Measurements from ENCODE around the gene MRPL52. TPM values are rescaled to one million over a fixed set of nuclear protein-coding genes. Genes with fewer than 3 reads are reported as not detected.
"Not testable (repeated sequence)": the region's sequence is repeated elsewhere in the genome, so short reads cannot be mapped to it uniquely, and the experiment has no call there.

Gene MRPL52
- total RNA-seq, 2 donors from 2014 or later: 54.5 to 195 TPM

DNA sequence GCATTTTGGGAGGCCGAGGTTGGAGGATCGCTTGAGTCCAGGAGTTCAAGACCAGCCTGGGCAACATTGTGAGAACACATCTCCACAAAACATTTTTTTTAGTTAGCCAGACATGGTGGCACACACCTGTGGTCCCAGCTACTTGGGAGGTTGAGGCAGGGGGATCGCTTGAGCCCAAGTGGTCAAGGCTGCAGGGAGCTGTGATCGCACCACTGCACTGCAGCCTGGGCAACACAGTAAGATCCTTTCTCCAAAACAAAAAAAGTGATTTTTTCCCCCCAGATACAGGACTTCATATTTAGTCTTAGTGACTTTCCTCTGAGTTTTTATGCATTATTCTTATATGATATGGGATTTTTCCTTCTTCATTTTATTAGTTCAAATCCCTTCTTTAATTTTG is 43.0 kb upstream of the MRPL52 start:
- no peak for TF ChIP-seq POLR2AphosphoS5 (IDR thresholded peaks at IDR 0.05)
- no peak for TF ChIP-seq POLR2A (IDR thresholded peaks at IDR 0.05)
- TF ChIP-seq, protein P1, sequence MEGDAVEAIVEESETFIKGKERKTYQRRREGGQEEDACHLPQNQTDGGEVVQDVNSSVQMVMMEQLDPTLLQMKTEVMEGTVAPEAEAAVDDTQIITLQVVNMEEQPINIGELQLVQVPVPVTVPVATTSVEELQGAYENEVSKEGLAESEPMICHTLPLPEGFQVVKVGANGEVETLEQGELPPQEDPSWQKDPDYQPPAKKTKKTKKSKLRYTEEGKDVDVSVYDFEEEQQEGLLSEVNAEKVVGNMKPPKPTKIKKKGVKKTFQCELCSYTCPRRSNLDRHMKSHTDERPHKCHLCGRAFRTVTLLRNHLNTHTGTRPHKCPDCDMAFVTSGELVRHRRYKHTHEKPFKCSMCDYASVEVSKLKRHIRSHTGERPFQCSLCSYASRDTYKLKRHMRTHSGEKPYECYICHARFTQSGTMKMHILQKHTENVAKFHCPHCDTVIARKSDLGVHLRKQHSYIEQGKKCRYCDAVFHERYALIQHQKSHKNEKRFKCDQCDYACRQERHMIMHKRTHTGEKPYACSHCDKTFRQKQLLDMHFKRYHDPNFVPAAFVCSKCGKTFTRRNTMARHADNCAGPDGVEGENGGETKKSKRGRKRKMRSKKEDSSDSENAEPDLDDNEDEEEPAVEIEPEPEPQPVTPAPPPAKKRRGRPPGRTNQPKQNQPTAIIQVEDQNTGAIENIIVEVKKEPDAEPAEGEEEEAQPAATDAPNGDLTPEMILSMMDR (IDR thresholded peaks at IDR 0.05): no peak
- Histone ChIP-seq H3K9me3 (no peaks in the 10 kb centered on the region), H3K27ac (no peak overlapping the region), H3K36me3 (no peaks in the 10 kb centered on the region), H3K4me1 (replicated peaks) (no peaks in the 10 kb centered on the region), H3K27me3 (replicated peaks; ENCODE audit: insufficient read depth) (no peaks in the 10 kb centered on the region), H3K4me3 (no peak overlapping the region)
- intact Hi-C loops (cut with DNase I): no loop called here
- 90% methylated on average over 4 of the region's 4 CpGs for WGBS
- no peak for DNase-seq (ENCODE audit: low spot score)

DNA sequence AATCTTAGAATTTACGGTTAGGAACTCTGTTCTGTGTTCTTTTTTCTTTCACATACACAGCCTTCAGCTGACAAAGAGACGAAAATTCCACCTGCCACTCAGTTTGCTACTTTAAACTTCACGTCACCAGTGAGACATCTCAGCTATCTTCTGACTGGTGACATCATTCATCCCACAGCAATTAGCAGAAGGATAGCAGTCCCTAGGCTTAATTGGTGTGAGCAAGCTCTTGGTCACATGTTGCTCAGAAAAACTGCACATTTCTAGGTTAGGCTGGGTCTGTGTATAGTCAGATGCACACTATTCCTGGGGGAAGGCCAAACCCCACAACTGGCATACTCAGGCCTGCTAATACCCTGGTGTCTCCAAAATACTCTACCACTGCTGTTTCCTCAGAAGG is 38.4 kb upstream of the MRPL52 start:
- no peak for TF ChIP-seq POLR2AphosphoS5 (IDR thresholded peaks at IDR 0.05)
- TF ChIP-seq POLR2A (IDR thresholded peaks at IDR 0.05): no peak
- TF ChIP-seq, protein P1 (IDR thresholded peaks at IDR 0.05): no peak
- Histone ChIP-seq H3K27me3 (replicated peaks; ENCODE audit: insufficient read depth) (no peaks in the 10 kb centered on the region), H3K4me1 (replicated peaks) (no peaks in the 10 kb centered on the region), H3K27ac (no peak overlapping the region), H3K9me3 (no peaks in the 10 kb centered on the region), H3K36me3 (no peaks in the 10 kb centered on the region), H3K4me3 (no peak overlapping the region)
- DNase-seq (ENCODE audit: low spot score): no peak
- intact Hi-C loops (cut with DNase I): no loop called here
- 15% methylated on average over 3 of the region's 3 CpGs for WGBS

DNA sequence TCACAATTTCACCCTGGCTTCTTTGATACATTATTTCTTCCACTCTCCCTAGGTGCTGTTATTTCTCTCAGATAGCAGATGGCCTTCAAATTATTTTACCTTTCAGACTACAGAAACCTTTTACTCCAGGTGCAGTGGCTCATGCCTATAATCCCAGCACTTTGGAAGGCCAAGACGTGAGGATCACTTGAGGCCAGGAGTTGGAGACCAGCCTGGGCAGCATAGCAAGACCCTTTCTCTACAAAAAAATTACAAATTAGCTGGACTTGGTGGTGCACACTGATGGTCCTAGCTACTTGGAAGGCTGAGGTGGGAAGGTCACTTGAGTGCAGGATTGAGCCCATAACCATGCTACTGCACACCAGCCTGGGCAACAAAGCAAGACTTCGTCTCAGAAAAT is 37.5 kb upstream of the MRPL52 start:
- 96% methylated on average over 2 of the region's 2 CpGs for WGBS
- DNase-seq (ENCODE audit: low spot score): no peak
- TF ChIP-seq POLR2A (IDR thresholded peaks at IDR 0.05) (no peak), POLR2AphosphoS5 (IDR thresholded peaks at IDR 0.05) (no peak)
- TF ChIP-seq, protein P1 (IDR thresholded peaks at IDR 0.05): no peak
- Histone ChIP-seq H3K9me3 (no peaks in the 10 kb centered on the region), H3K4me3 (no peak overlapping the region), H3K27me3 (replicated peaks; ENCODE audit: insufficient read depth) (no peaks in the 10 kb centered on the region), H3K4me1 (replicated peaks) (no peaks in the 10 kb centered on the region), H3K27ac (no peak overlapping the region), H3K36me3 (no peaks in the 10 kb centered on the region)
- intact Hi-C loops (cut with DNase I): no loop called here

DNA sequence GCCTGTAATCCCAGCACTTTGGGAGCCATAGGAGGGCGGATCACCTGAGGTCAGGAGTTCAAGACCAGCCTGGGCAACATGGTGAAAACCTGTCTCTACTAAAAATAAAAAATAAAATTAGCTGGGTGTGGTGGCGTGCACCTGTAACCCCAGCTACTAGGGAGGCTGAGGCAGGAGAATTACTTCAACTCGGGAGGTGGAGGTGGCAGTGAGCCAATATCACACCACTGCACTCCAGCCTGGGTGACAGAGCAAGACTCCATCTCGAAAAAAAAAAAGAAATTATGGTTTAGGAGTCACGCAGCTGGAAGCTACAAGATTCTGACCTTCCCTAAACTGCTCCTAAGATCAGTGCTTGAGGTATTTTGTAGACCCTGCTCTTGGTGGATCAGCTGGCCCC is 36.1 kb upstream of the MRPL52 start:
- H3K9me3 ChIP-seq; intact Hi-C loops (cut with DNase I); H3K4me1 ChIP-seq (replicated peaks); DNase-seq (ENCODE audit: low spot score); H3K4me3 ChIP-seq; H3K36me3 ChIP-seq; H3K27ac ChIP-seq; H3K27me3 ChIP-seq (replicated peaks; ENCODE audit: insufficient read depth): not testable (repeated sequence)
- WGBS: 78% methylated on average over 5 of the region's 5 CpGs

DNA sequence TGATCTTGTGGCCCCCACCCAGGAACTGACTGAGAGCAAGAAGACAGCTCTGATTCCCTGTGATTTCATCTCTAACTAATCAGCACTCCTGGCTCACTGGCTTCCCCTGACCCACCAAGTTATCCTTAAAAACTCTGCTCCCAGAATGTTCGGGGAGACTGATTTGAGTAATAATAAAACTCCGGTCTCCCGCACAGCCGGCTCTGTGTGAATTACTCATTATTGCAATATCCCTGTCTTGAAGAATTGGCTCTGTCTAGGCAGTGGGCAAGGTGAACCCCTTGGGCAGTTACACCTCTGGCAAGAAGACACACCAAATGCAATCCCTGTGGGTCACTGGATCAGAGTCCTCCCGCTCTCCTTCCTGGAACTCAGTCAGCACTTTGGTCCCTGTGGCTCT is 35.7 kb upstream of the MRPL52 start:
- 68% methylated on average over 5 of the region's 5 CpGs for WGBS
- Histone ChIP-seq H3K27ac (no peak overlapping the region), H3K36me3 (no peaks in the 10 kb centered on the region), H3K9me3 (no peaks in the 10 kb centered on the region), H3K27me3 (replicated peaks; ENCODE audit: insufficient read depth) (no peaks in the 10 kb centered on the region), H3K4me3 (no peak overlapping the region), H3K4me1 (replicated peaks) (no peaks in the 10 kb centered on the region)
- DNase-seq (ENCODE audit: low spot score): no peak
- intact Hi-C loops (cut with DNase I): no loop called here
- TF ChIP-seq, protein P1 (IDR thresholded peaks at IDR 0.05): no peak
- TF ChIP-seq POLR2A (IDR thresholded peaks at IDR 0.05) (no peak), POLR2AphosphoS5 (IDR thresholded peaks at IDR 0.05) (no peak)
